H9 (cell line): ENCODE results near the gene EGFL6. TPM values are rescaled to one million over a fixed set of nuclear protein-coding genes. Genes with fewer than 3 reads are reported as not detected.
A peak's percentile ranks its signal among the peaks of the same experiment; 100 is the strongest.

ENCODE experiments used
- DNase-seq: peaks from one replicate; pipeline ENCODE4 v3.0.0-alpha.2; 2017
- H2AFZ ChIP-seq: one replicate; pipeline ENCODE4 v1.6.1; 2013; ENCODE audit warnings: mild to moderate bottlenecking, low read length, control low read depth, moderate library complexity
- H2AK5ac ChIP-seq: 2 replicates; pipeline ENCODE4 v1.6.1; 2013; ENCODE audit warnings: low read length, control low read depth, mixed read lengths; ENCODE audit not compliant: insufficient read length
- H2BK120ac ChIP-seq: one replicate; pipeline ENCODE4 v1.6.1; 2013; ENCODE audit warnings: low read depth, mild to moderate bottlenecking, low read length, control low read depth, inconsistent platforms; ENCODE audit not compliant: poor library complexity, severe bottlenecking
- H2BK12ac ChIP-seq: 2 replicates; pipeline ENCODE4 v1.6.1; 2013; ENCODE audit warnings: low read length, control low read depth, mixed read lengths, low read depth; ENCODE audit not compliant: insufficient read length
- H2BK15ac ChIP-seq: 2 replicates; pipeline ENCODE4 v1.6.1; 2013; ENCODE audit warnings: low read depth, low read length, control low read depth
- H2BK20ac ChIP-seq: one replicate; pipeline ENCODE4 v1.6.1; 2013; ENCODE audit warnings: low read depth, mild to moderate bottlenecking, low read length, control low read depth, inconsistent platforms; ENCODE audit not compliant: poor library complexity, severe bottlenecking
- H2BK5ac ChIP-seq: 2 replicates; pipeline ENCODE4 v1.6.1; 2013; ENCODE audit warnings: low read length, control low read depth, mixed read lengths; ENCODE audit not compliant: insufficient read length
- H3K14ac ChIP-seq: 2 replicates; pipeline ENCODE4 v1.6.1; 2013; ENCODE audit warnings: low read length, control low read depth; ENCODE audit not compliant: insufficient read depth
- H3K18ac ChIP-seq: 2 replicates; pipeline ENCODE4 v1.6.1; 2013; ENCODE audit warnings: low read depth, mild to moderate bottlenecking, mixed read lengths, low read length, control low read depth; ENCODE audit not compliant: insufficient read length
- H3K23ac ChIP-seq: 2 replicates; pipeline ENCODE4 v1.6.1; 2013; ENCODE audit warnings: low read length, control low read depth, mixed read lengths, low read depth; ENCODE audit not compliant: insufficient read length
- H3K23me2 ChIP-seq: 2 replicates; pipeline ENCODE4 v1.6.1; 2013; ENCODE audit warnings: low read depth, mild to moderate bottlenecking, mixed read lengths, low read length, control low read depth; ENCODE audit not compliant: insufficient read length, poor library complexity, severe bottlenecking
- H3K27ac ChIP-seq: 2 replicates; pipeline ENCODE4 v1.5.1; 2013; ENCODE audit warnings: low read length, control low read depth, mixed read lengths, low read depth; ENCODE audit not compliant: insufficient read length
- H3K27me3 ChIP-seq: 2 replicates; pipeline ENCODE4 v1.6.1; 2013; ENCODE audit warnings: low read length, control low read depth, inconsistent platforms; ENCODE audit not compliant: insufficient read depth
- H3K4ac ChIP-seq: 2 replicates; pipeline ENCODE4 v1.6.1; 2013; ENCODE audit warnings: low read depth, mild to moderate bottlenecking, control low read depth, inconsistent platforms, low read length, moderate library complexity
- H3K4me1 ChIP-seq: 2 replicates; pipeline ENCODE4 v1.6.1; 2013; ENCODE audit warnings: low read length, control low read depth, inconsistent platforms; ENCODE audit not compliant: insufficient read depth
- H3K4me2 ChIP-seq: 2 replicates; pipeline ENCODE4 v1.6.1; 2013; ENCODE audit warnings: low read length, control low read depth, mixed read lengths; ENCODE audit not compliant: insufficient read length, insufficient read depth
- H3K56ac ChIP-seq: 2 replicates; pipeline ENCODE4 v1.6.1; 2013; ENCODE audit warnings: low read depth, mild to moderate bottlenecking, mixed read lengths, low read length, control low read depth; ENCODE audit not compliant: insufficient read length
- H3K79me1 ChIP-seq: 2 replicates; pipeline ENCODE4 v1.6.1; 2013; ENCODE audit warnings: low read depth, mild to moderate bottlenecking, moderate library complexity, low read length, control low read depth, inconsistent platforms; ENCODE audit not compliant: insufficient read depth, poor library complexity, severe bottlenecking
- H3K79me2 ChIP-seq: 2 replicates; pipeline ENCODE4 v1.6.1; 2013; ENCODE audit warnings: low read length, control low read depth, inconsistent platforms; ENCODE audit not compliant: insufficient read depth
- H3K9ac ChIP-seq: 2 replicates; pipeline ENCODE4 v1.6.1; 2013; ENCODE audit warnings: low read length, control low read depth, mixed read lengths; ENCODE audit not compliant: insufficient read length; ENCODE audit errors: extremely low read depth
- H3K9me3 ChIP-seq: one replicate; pipeline ENCODE4 v1.6.1; 2013; ENCODE audit warnings: low read depth, low read length, inconsistent platforms; ENCODE audit not compliant: control insufficient read depth
- H3T11ph ChIP-seq: one replicate; pipeline ENCODE4 v1.6.1; 2013; ENCODE audit warnings: mild to moderate bottlenecking, low read length, control low read depth, inconsistent platforms
- H4K20me1 ChIP-seq: one replicate; pipeline ENCODE4 v1.6.1; 2013; ENCODE audit not compliant: control insufficient read depth, insufficient read length, insufficient read depth
- H4K5ac ChIP-seq: 2 replicates; pipeline ENCODE4 v1.6.1; 2013; ENCODE audit warnings: low read depth, mild to moderate bottlenecking, mixed read lengths, low read length, control low read depth; ENCODE audit not compliant: insufficient read length
- H4K8ac ChIP-seq: replicated peaks from 2 replicates; pipeline ENCODE4 v1.6.1; 2013; ENCODE audit warnings: low read length, control low read depth, mixed read lengths, low read depth; ENCODE audit not compliant: insufficient read length
- H4K91ac ChIP-seq: 2 replicates; pipeline ENCODE4 v1.6.1; 2013; ENCODE audit warnings: low read depth, mild to moderate bottlenecking, moderate library complexity, mixed read lengths, low read length, control low read depth; ENCODE audit not compliant: insufficient read length
- H3K27ac Mint-ChIP-seq, 3 experiments: 2 replicates in 2 of 3; 3 replicates in 1 of 3; pipeline ENCODE4 v1.8.0; 2020 to 2021; ENCODE audit warnings: mixed read lengths in 3 of 3, mild to moderate bottlenecking in 1 of 3, moderate library complexity in 1 of 3
- H3K27me3 Mint-ChIP-seq: 2 replicates; pipeline ENCODE4 v1.8.0; 2021; ENCODE audit warnings: low read depth, mild to moderate bottlenecking, moderate library complexity, mixed read lengths
- H3K36me3 Mint-ChIP-seq, 3 experiments: 2 replicates in 2 of 3; 3 replicates in 1 of 3; pipeline ENCODE4 v1.8.0; 2020 to 2021; ENCODE audit warnings: low read depth in 3 of 3, mixed read lengths in 3 of 3; ENCODE audit not compliant: insufficient read depth in 1 of 3
- H3K4me1 Mint-ChIP-seq, 2 experiments: 2 replicates each; pipeline ENCODE4 v1.8.0; 2020; ENCODE audit warnings: mixed read lengths in 2 of 2
- H3K4me3 Mint-ChIP-seq, 2 experiments: 2 replicates in 1 of 2; 3 replicates in 1 of 2; pipeline ENCODE4 v1.8.0; 2020 to 2021; ENCODE audit warnings: mild to moderate bottlenecking in 2 of 2, mixed read lengths in 2 of 2, moderate library complexity in 1 of 2
- H3K9me3 Mint-ChIP-seq, 2 experiments: 2 replicates in 1 of 2; 3 replicates in 1 of 2; pipeline ENCODE4 v1.8.0; 2020; ENCODE audit warnings: mild to moderate bottlenecking in 2 of 2, mixed read lengths in 2 of 2, moderate library complexity in 1 of 2
- WGBS: extraction: QIAGEN DNeasy Blood & Tissue Kit; methylation state at CpG from one replicate; pipeline ENCODE4 v1.1.7; 2013; ENCODE audit warnings: missing lambda C conversion rate, low lambda C conversion rate, mixed read lengths; ENCODE audit not compliant: insufficient read length; ENCODE audit errors: extremely low coverage; 5-methylcytosine and 5-hydroxymethylcytosine counted together
- total RNA-seq: library from RNA; stranded (reverse); gene quantifications from 2 replicates; pipeline ENCODE4 v1.2.1, GENCODE V29; 2021
- TF ChIP-seq, protein P1 (sequence below): fragments of 200-600 bp; sonication (generic); conservative IDR thresholded peaks from 3 replicates; pipeline ENCODE4 v1.8.0; 2021; ENCODE audit warnings: antibody characterized with exemption, mild to moderate bottlenecking

Gene EGFL6
- total RNA-seq, 1 experiment from 2014 or later = 0.94 TPM

DNA sequence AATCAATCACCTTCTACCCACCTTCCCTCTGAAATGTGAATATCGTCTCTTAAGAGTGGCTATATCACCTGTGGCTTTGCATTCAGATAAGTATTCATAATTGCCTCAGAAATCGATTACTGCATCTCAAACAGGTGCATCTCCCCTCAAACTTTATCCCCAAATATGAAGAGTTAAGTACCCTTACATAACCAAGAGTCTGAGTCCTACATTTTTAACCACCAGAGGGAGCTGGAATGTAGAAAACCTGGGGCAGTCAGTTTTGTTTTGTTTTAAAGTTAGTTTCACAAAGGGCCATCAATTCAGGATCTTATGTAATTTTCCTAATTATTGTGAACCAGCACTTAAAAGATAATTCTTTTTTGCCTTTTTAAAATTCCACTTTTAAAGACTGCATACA is 89.2 kb downstream of the EGFL6 start:
- H3K27ac Mint-ChIP-seq = peak overlapping the region in 1 of 3 experiments; percentile 46; a peak in 1 of 7 replicates

More for the DNA sequence above, 89.2 kb downstream of the EGFL6 start:
- Histone ChIP-seq H3K14ac (no peak overlapping the region), H3K4ac (no peak overlapping the region), H3K79me1 (no peaks in the 10 kb centered on the region), H3T11ph (no peak overlapping the region), H4K20me1 (no peaks in the 10 kb centered on the region), H4K91ac (no peak overlapping the region), H2AK5ac (no peak overlapping the region), H3K56ac (no peak overlapping the region), H2BK20ac (no peak overlapping the region), H2BK12ac (no peak overlapping the region), H3K18ac (no peak overlapping the region), H3K79me2 (no peaks in the 10 kb centered on the region), H2BK5ac (no peak overlapping the region), H3K27ac (no peak overlapping the region), H4K5ac (no peak overlapping the region), H2BK15ac (no peak overlapping the region), H2BK120ac (no peak overlapping the region), H3K23me2 (no peaks in the 10 kb centered on the region), H2AFZ (no peak overlapping the region), H3K4me1 (no peaks in the 10 kb centered on the region), H4K8ac (no peak overlapping the region), H3K4me2 (no peak overlapping the region), H3K9ac (no peak overlapping the region), H3K9me3 (no peaks in the 10 kb centered on the region), H3K23ac (no peak overlapping the region), H3K27me3 (no peaks in the 10 kb centered on the region)
- no peak overlapping the region for H3K4me3 Mint-ChIP-seq
- peaks cover 6 to 11% of the 10 kb centered on the region in 2 experiments for H3K4me1 Mint-ChIP-seq
- TF ChIP-seq, protein P1, sequence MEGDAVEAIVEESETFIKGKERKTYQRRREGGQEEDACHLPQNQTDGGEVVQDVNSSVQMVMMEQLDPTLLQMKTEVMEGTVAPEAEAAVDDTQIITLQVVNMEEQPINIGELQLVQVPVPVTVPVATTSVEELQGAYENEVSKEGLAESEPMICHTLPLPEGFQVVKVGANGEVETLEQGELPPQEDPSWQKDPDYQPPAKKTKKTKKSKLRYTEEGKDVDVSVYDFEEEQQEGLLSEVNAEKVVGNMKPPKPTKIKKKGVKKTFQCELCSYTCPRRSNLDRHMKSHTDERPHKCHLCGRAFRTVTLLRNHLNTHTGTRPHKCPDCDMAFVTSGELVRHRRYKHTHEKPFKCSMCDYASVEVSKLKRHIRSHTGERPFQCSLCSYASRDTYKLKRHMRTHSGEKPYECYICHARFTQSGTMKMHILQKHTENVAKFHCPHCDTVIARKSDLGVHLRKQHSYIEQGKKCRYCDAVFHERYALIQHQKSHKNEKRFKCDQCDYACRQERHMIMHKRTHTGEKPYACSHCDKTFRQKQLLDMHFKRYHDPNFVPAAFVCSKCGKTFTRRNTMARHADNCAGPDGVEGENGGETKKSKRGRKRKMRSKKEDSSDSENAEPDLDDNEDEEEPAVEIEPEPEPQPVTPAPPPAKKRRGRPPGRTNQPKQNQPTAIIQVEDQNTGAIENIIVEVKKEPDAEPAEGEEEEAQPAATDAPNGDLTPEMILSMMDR = peak; percentile 67
- no peak for DNase-seq
- H3K36me3 Mint-ChIP-seq = peaks cover 12 to 40% (median 33%) of the 10 kb centered on the region in 3 experiments; a peak in 6 of 7 replicates
- H3K27me3 Mint-ChIP-seq = no peaks in the 10 kb centered on the region
- H3K9me3 Mint-ChIP-seq = peaks cover 38 to 53% of the 10 kb centered on the region in 2 experiments
- WGBS = no CpG with 5 or more reads among the region's 2 CpGs
